HCT116 (cell line): ENCODE data around the gene CD68. TPM values are rescaled to one million over a fixed set of nuclear protein-coding genes. Genes with fewer than 3 reads are reported as not detected.

Experiments
- ATAC-seq: fragments of 200-7000 bp; cut with Tn5 transposase; 2 replicates; pipeline ENCODE4 v1.9.1; 2020; ENCODE audit warnings: mild to moderate bottlenecking, moderate library complexity
- BruUV-seq: library from RNA; stranded (reverse); fragments of 400-500 nt; replicated peaks from 2 replicates; lab custom pipeline; 2021; lab: Mats Ljungman, UMichigan
- CTCF ChIA-PET: fragments of 300-600 bp; sonication (Branson Sonifier 250); formaldehyde crosslinking; loops from one replicate; lab custom pipeline; 2021; ENCODE audit warnings: antibody characterized with exemption; lab: Charles Lee
- POLR2A ChIA-PET: fragments of 300-600, 350-600 bp; sonication (Branson Sonifier 250); formaldehyde crosslinking; loops from one replicate; lab custom pipeline; 2021; ENCODE audit warnings: antibody characterized with exemption; lab: Charles Lee
- RAD21 ChIA-PET, 2 experiments: fragments of 300-600 bp; sonication (Branson Sonifier 250); formaldehyde crosslinking; loops; one replicate each; lab custom pipeline; 2023; ENCODE audit warnings: low total read pairs in 2 of 2; ENCODE audit not compliant: uncharacterized antibody in 2 of 2, unreplicated experiment in 2 of 2, low non-redundant PET in 1 of 2; lab: Charles Lee
- DNase-seq: peaks from one replicate; pipeline ENCODE4 v3.0.0-alpha.2; 2010; ENCODE audit warnings: low read depth, low spot score
- H2AFZ ChIP-seq: fragments of 200-600 bp; shearing (Covaris generic), sonication (generic); 2 replicates; pipeline ENCODE4 v1.6.1; 2017; ENCODE audit warnings: low read depth, mixed run types, mixed read lengths, antibody characterized with exemption, low read length; ENCODE audit not compliant: poor library complexity, severe bottlenecking
- H3K27ac ChIP-seq: 2 replicates; pipeline ENCODE4 v1.5.1; 2012; ENCODE audit warnings: low read depth, low read length
- H3K27me3 ChIP-seq: fragments of 200-600 bp; sonication (generic); 2 replicates; pipeline ENCODE4 v1.6.1; 2016; ENCODE audit warnings: mixed run types, low read length, mixed read lengths; ENCODE audit not compliant: insufficient read depth
- H3K36me3 ChIP-seq, 2 experiments: fragments of 200-500 bp in 1 of 2; fragments of 200-600 bp in 1 of 2; sonication (Bioruptor generic) in 1 of 2; sonication (generic) in 1 of 2; 2 replicates each; pipeline versions ENCODE4 v1.5.1 to v1.6.1; 2014 to 2016; ENCODE audit warnings: low read length in 2 of 2, inconsistent platforms in 1 of 2, mixed read lengths in 1 of 2, mixed run types in 1 of 2; ENCODE audit not compliant: insufficient read depth in 2 of 2, control insufficient read depth in 1 of 2
- H3K4me1 ChIP-seq, 2 experiments: fragments of 200-600 bp in 1 of 2; sonication (generic) in 1 of 2; 2 replicates each; pipeline versions ENCODE4 v1.5.1 to v1.6.1; 2012 to 2017; ENCODE audit warnings: low read length in 2 of 2, inconsistent platforms in 1 of 2, mild to moderate bottlenecking in 1 of 2, mixed read lengths in 1 of 2, mixed run types in 1 of 2, moderate library complexity in 1 of 2; ENCODE audit not compliant: insufficient read depth in 2 of 2, control insufficient read depth in 1 of 2
- H3K4me2 ChIP-seq: fragments of 200-600 bp; sonication (generic); 2 replicates; pipeline ENCODE4 v1.6.1; 2017; ENCODE audit warnings: mixed run types, low read length, mixed read lengths
- H3K4me3 ChIP-seq, 2 experiments: fragments of 200-600 bp in 1 of 2; sonication (generic) in 1 of 2; replicated peaks in 1 of 2; 2 replicates each; pipeline ENCODE4 v1.5.1; 2011 to 2016; ENCODE audit warnings: low read length in 2 of 2, control low read depth in 1 of 2, low read depth in 1 of 2, mild to moderate bottlenecking in 1 of 2, mixed read lengths in 1 of 2, mixed run types in 1 of 2
- H3K79me2 ChIP-seq: fragments of 200-600 bp; sonication (generic); 2 replicates; pipeline ENCODE4 v1.6.1; 2017; ENCODE audit warnings: mild to moderate bottlenecking, mixed run types, low read length, moderate library complexity, mixed read lengths; ENCODE audit not compliant: insufficient read depth
- H3K9ac ChIP-seq: fragments of 200-600 bp; sonication (generic); 2 replicates; pipeline ENCODE4 v1.6.1; 2016; ENCODE audit warnings: low read length, mixed read lengths
- H3K9me2 ChIP-seq: fragments of 200-600 bp; sonication (generic), shearing (Covaris generic); 2 replicates; pipeline ENCODE4 v1.6.1; 2017; ENCODE audit warnings: mixed run types, mild to moderate bottlenecking, moderate library complexity; ENCODE audit not compliant: insufficient read depth
- H3K9me3 ChIP-seq, 2 experiments: fragments of 200-500 bp in 1 of 2; fragments of 200-600 bp in 1 of 2; sonication (Bioruptor generic) in 1 of 2; sonication (generic) in 1 of 2; 2 replicates each; pipeline ENCODE4 v1.6.1; 2014 to 2017; ENCODE audit warnings: low read length in 2 of 2, mixed read lengths in 2 of 2, inconsistent platforms in 1 of 2, low read depth in 1 of 2, mild to moderate bottlenecking in 1 of 2, mixed run types in 1 of 2, moderate library complexity in 1 of 2; ENCODE audit not compliant: control insufficient read depth in 1 of 2, insufficient read depth in 1 of 2
- H4K20me1 ChIP-seq: fragments of 200-600 bp; sonication (generic), shearing (Covaris generic); 2 replicates; pipeline ENCODE4 v1.6.1; 2017; ENCODE audit warnings: mixed run types, mild to moderate bottlenecking, moderate library complexity; ENCODE audit not compliant: insufficient read depth
- POLR2AphosphoS5 ChIP-seq: IDR thresholded peaks from 2 replicates; pipeline ENCODE4 v1.6.1; 2011; ENCODE audit warnings: mild to moderate bottlenecking, low read depth, low read length, moderate library complexity
- SIN3A ChIP-seq: IDR thresholded peaks from 2 replicates; pipeline ENCODE4 v1.6.1; 2012; ENCODE audit warnings: low read depth
- YY1 ChIP-seq: IDR thresholded peaks from 2 replicates; pipeline ENCODE4 v1.6.1; 2011; ENCODE audit warnings: low read length, low read depth, moderate library complexity, mild to moderate bottlenecking; ENCODE audit not compliant: insufficient replicate concordance; ENCODE audit errors: extremely low read depth
- ZNF274 ChIP-seq: fragments of 200-500 bp; sonication (Bioruptor generic); IDR thresholded peaks from 2 replicates; pipeline ENCODE4 v1.6.1; 2014; ENCODE audit warnings: mild to moderate bottlenecking, low read depth, low read length, inconsistent platforms
- intact Hi-C: fragments of 100-400 bp; cut with micrococcal nuclease; formaldehyde crosslinking; loops from 2 replicates; pipeline ENCODE4 v1.10.0; 2022
- total RNA-seq: library from RNA; stranded (reverse); gene quantifications from one replicate; pipeline ENCODE4 v1.2.1, GENCODE V29; 2021; ENCODE audit not compliant: unreplicated experiment
- TF ChIP-seq, protein P1 (sequence below): IDR thresholded peaks from 2 replicates; pipeline ENCODE4 v1.6.1; 2011; ENCODE audit warnings: mild to moderate bottlenecking, low read length, moderate library complexity; ENCODE audit not compliant: insufficient replicate concordance; ENCODE audit errors: extremely low read depth
- TF ChIP-seq, protein P2 (sequence below), 3 experiments: fragments of 200-600 bp in 1 of 3; sonication (generic) in 1 of 3; IDR thresholded peaks in 2 of 3; conservative IDR thresholded peaks in 1 of 3; 2 replicates each; pipeline ENCODE4 v1.5.1; 2012 to 2017; ENCODE audit warnings: low read depth in 2 of 3, low read length in 2 of 3, antibody characterized with exemption in 1 of 3, borderline replicate concordance in 1 of 3, control low read depth in 1 of 3, mild to moderate bottlenecking in 1 of 3, mixed read lengths in 1 of 3, mixed run types in 1 of 3, moderate library complexity in 1 of 3; ENCODE audit not compliant: insufficient read depth in 1 of 3
- TF ChIP-seq, protein P3 (sequence below): IDR thresholded peaks from 2 replicates; pipeline ENCODE4 v1.6.1; 2012

The CD68 gene
- total RNA-seq, 1 experiment from 2014 or later = 7.0 TPM

DNA sequence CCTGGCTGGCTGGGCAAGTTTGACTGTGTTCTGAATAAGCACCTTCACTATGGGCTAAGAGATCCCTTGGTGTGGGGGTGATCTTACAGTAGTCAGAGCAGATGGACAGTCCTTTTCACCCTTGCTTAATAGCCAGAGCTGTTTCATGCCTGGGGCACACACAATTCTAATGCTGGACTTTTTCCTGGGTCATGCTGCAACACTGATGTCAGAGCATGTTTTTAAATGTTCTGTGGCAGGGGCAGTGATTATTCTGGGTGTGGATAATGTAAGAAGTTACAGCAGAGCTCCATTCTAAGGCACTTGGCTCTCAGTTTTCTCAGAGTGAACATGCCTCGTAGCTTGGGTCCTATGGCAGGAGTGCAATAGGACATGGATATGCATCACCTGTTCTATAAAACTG is 4.0 kb upstream of the CD68 start:
- Histone ChIP-seq H3K4me2 (peak overlapping the region; percentile 97), H3K27me3 (no peaks in the 10 kb centered on the region), H3K79me2 (peaks cover 64% of the 10 kb centered on the region), H4K20me1 (peaks cover 35% of the 10 kb centered on the region; the same call in 1 of the 2 replicates), H3K27ac (no peak overlapping the region), H3K9ac (peak overlapping the region; percentile 100), H3K36me3 (peaks cover 33 to 65% of the 10 kb centered on the region in 2 experiments), H3K4me1 (peaks cover 8 to 79% of the 10 kb centered on the region in 2 experiments; a peak in 3 of 4 replicates), H3K4me3 (peak overlapping the region in 1 of 2 experiments; percentile 100; a peak in 1 of 4 replicates), H3K9me2 (no peaks in the 10 kb centered on the region), H3K9me3 (no peaks in the 10 kb centered on the region), H2AFZ (no peak overlapping the region)
- CTCF ChIA-PET = no interaction called here
- intact Hi-C loops = no loop called here
- BruUV-seq = no TSS peak
- POLR2A ChIA-PET = no interaction called here
- RAD21 ChIA-PET = no interaction called here
- DNase-seq (no peak), ATAC-seq (no peak)
- TF ChIP-seq, protein P1, sequence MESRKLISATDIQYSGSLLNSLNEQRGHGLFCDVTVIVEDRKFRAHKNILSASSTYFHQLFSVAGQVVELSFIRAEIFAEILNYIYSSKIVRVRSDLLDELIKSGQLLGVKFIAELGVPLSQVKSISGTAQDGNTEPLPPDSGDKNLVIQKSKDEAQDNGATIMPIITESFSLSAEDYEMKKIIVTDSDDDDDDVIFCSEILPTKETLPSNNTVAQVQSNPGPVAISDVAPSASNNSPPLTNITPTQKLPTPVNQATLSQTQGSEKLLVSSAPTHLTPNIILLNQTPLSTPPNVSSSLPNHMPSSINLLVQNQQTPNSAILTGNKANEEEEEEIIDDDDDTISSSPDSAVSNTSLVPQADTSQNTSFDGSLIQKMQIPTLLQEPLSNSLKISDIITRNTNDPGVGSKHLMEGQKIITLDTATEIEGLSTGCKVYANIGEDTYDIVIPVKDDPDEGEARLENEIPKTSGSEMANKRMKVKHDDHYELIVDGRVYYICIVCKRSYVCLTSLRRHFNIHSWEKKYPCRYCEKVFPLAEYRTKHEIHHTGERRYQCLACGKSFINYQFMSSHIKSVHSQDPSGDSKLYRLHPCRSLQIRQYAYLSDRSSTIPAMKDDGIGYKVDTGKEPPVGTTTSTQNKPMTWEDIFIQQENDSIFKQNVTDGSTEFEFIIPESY = no peak
- TF ChIP-seq ZNF274 = no peak
- no peak for TF ChIP-seq POLR2AphosphoS5
- peak; percentile 44; the same call in 1 of the 2 replicates for TF ChIP-seq SIN3A
- TF ChIP-seq, protein P2, sequence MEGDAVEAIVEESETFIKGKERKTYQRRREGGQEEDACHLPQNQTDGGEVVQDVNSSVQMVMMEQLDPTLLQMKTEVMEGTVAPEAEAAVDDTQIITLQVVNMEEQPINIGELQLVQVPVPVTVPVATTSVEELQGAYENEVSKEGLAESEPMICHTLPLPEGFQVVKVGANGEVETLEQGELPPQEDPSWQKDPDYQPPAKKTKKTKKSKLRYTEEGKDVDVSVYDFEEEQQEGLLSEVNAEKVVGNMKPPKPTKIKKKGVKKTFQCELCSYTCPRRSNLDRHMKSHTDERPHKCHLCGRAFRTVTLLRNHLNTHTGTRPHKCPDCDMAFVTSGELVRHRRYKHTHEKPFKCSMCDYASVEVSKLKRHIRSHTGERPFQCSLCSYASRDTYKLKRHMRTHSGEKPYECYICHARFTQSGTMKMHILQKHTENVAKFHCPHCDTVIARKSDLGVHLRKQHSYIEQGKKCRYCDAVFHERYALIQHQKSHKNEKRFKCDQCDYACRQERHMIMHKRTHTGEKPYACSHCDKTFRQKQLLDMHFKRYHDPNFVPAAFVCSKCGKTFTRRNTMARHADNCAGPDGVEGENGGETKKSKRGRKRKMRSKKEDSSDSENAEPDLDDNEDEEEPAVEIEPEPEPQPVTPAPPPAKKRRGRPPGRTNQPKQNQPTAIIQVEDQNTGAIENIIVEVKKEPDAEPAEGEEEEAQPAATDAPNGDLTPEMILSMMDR (IDR thresholded peaks at IDR 0.05 in 2 of 3, conservative IDR thresholded peaks at IDR 0.05 in 1 of 3; ENCODE audit: borderline replicate concordance in 1 of 3, insufficient read depth in 1 of 3, low read depth in 2 of 3, low read length in 2 of 3) = no peak
- TF ChIP-seq, protein P3, sequence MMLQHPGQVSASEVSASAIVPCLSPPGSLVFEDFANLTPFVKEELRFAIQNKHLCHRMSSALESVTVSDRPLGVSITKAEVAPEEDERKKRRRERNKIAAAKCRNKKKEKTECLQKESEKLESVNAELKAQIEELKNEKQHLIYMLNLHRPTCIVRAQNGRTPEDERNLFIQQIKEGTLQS = no peak
- no peak for TF ChIP-seq YY1
